HEK293 (cell line): ENCODE measurements around the gene PAM.

ENCODE experiments used
- GFI1B ChIP-seq: fragments of 450-650 bp; formaldehyde crosslinking; IDR thresholded peaks from 2 replicates; pipeline ENCODE4 v1.5.1; 2016; ENCODE audit warnings: missing biosample characterization, missing genetic modification characterization
- HOXA7 ChIP-seq: sonication (generic); formaldehyde crosslinking; IDR thresholded peaks from 2 replicates; pipeline ENCODE4 v1.8.1; 2022; ENCODE audit warnings: missing genetic modification reagents, borderline replicate concordance
- KLF16 ChIP-seq: fragments of 450-650 bp; formaldehyde crosslinking; IDR thresholded peaks from 2 replicates; pipeline ENCODE4 v1.5.1; 2017; ENCODE audit warnings: missing biosample characterization, missing genetic modification characterization
- PATZ1 ChIP-seq: fragments of 450-650 bp; formaldehyde crosslinking; IDR thresholded peaks from 2 replicates; pipeline ENCODE4 v1.5.1; 2016; ENCODE audit warnings: missing biosample characterization, missing genetic modification characterization
- REST ChIP-seq: fragments of 450-650 bp; formaldehyde crosslinking; IDR thresholded peaks from 2 replicates; pipeline ENCODE4 v1.5.1; 2016; ENCODE audit warnings: missing biosample characterization, missing genetic modification characterization
- SALL2 ChIP-seq: fragments of 450-650 bp; formaldehyde crosslinking; IDR thresholded peaks from 2 replicates; pipeline ENCODE4 v1.5.0; 2017; ENCODE audit warnings: missing biosample characterization, mild to moderate bottlenecking, missing genetic modification characterization, borderline replicate concordance
- ZNF10 ChIP-seq: fragments of 450-650 bp; formaldehyde crosslinking; IDR thresholded peaks from 2 replicates; pipeline ENCODE4 v1.5.1; 2017; ENCODE audit warnings: missing biosample characterization, missing genetic modification characterization
- ZNF274 ChIP-seq, 2 experiments: fragments of 200-500 bp in 1 of 2; fragments of 450-650 bp in 1 of 2; sonication (Bioruptor generic) in 1 of 2; formaldehyde crosslinking in 1 of 2; IDR thresholded peaks; 2 replicates each; pipeline versions ENCODE4 v1.5.1 to v1.6.1; 2014 to 2016; ENCODE audit warnings: borderline replicate concordance in 1 of 2, inconsistent platforms in 1 of 2, low read length in 1 of 2, missing biosample characterization in 1 of 2, missing genetic modification characterization in 1 of 2
- ZNF404 ChIP-seq: fragments of 450-650 bp; formaldehyde crosslinking; IDR thresholded peaks from 2 replicates; pipeline ENCODE4 v1.5.1; 2017; ENCODE audit warnings: missing biosample characterization, missing genetic modification characterization
- ZNF660 ChIP-seq: fragments of 450-650 bp; IDR thresholded peaks from 2 replicates; pipeline ENCODE4 v1.5.1; 2018; ENCODE audit warnings: missing biosample characterization, mild to moderate bottlenecking, missing genetic modification characterization
- TF ChIP-seq, protein P1 (sequence below): fragments of 450-650 bp; formaldehyde crosslinking; IDR thresholded peaks from 2 replicates; pipeline ENCODE4 v1.5.1; 2016; ENCODE audit warnings: missing biosample characterization, missing genetic modification characterization
- TF ChIP-seq, protein P2 (sequence below): fragments of 450-650 bp; IDR thresholded peaks from 2 replicates; pipeline ENCODE4 v1.5.1; 2018; ENCODE audit warnings: missing biosample characterization, mild to moderate bottlenecking, missing genetic modification characterization

DNA sequence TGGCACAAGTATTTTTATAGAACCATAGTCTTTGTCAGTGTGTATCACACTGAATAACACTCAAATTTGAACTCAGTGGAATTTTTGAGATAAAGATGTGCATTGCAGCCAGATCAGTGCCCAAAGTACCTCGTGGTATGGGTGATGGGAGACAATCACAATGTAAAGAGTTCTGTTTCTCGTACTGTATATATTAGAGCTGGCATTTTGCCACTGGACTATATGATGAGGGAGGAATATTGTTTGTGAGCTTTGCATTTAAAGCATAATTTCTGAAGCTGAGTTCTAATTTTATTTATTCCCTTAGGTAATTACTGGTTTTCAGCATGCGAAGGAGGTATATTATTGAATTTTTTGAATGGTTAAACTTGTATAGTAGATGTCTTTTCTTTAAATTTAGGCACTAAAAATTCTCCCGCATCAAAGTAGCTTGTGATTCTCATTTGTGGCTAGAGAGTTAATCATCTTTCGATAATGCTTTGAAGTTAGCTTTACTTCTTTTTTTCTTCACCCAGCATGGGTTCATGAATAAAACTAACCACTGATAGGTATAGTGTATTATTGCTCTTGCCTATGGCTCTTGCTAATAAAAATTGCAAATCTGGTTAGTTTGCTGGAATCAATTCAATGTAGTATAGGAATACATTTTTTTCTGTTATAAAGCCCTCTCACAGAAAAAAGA is 43.1 kb downstream of the PAM start:
- TF ChIP-seq, protein P1, sequence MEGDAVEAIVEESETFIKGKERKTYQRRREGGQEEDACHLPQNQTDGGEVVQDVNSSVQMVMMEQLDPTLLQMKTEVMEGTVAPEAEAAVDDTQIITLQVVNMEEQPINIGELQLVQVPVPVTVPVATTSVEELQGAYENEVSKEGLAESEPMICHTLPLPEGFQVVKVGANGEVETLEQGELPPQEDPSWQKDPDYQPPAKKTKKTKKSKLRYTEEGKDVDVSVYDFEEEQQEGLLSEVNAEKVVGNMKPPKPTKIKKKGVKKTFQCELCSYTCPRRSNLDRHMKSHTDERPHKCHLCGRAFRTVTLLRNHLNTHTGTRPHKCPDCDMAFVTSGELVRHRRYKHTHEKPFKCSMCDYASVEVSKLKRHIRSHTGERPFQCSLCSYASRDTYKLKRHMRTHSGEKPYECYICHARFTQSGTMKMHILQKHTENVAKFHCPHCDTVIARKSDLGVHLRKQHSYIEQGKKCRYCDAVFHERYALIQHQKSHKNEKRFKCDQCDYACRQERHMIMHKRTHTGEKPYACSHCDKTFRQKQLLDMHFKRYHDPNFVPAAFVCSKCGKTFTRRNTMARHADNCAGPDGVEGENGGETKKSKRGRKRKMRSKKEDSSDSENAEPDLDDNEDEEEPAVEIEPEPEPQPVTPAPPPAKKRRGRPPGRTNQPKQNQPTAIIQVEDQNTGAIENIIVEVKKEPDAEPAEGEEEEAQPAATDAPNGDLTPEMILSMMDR (tag by site-specific recombination): no peak
- TF ChIP-seq KLF16 (tag by site-specific recombination) (no peak), HOXA7 (CRISPR knock-in tag) (no peak), REST (tag by site-specific recombination) (no peak), PATZ1 (tag by site-specific recombination) (no peak), SALL2 (no peak), ZNF274 (IDR thresholded peaks at IDR 0.05; ENCODE audit: low read length) (no peak), ZNF274 (tag by site-specific recombination; IDR thresholded peaks at IDR 0.05; ENCODE audit: borderline replicate concordance) (no peak), ZNF404 (tag by site-specific recombination) (no peak), ZNF10 (tag by site-specific recombination) (no peak), ZNF660 (tag by site-specific recombination) (no peak), GFI1B (tag by site-specific recombination) (no peak)
- TF ChIP-seq, protein P2, sequence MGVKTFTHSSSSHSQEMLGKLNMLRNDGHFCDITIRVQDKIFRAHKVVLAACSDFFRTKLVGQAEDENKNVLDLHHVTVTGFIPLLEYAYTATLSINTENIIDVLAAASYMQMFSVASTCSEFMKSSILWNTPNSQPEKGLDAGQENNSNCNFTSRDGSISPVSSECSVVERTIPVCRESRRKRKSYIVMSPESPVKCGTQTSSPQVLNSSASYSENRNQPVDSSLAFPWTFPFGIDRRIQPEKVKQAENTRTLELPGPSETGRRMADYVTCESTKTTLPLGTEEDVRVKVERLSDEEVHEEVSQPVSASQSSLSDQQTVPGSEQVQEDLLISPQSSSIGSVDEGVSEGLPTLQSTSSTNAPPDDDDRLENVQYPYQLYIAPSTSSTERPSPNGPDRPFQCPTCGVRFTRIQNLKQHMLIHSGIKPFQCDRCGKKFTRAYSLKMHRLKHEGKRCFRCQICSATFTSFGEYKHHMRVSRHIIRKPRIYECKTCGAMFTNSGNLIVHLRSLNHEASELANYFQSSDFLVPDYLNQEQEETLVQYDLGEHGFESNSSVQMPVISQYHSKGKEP: no peak
